GM20431 (cell line): ENCODE measurements around the gene THOC7.

Experiments used
- in situ Hi-C: fragments of 300-500 bp; cut with MseI, MboI; formaldehyde crosslinking; loops from one replicate; pipeline ENCODE4 v1.15.0; 2020; ENCODE audit warnings: low sequenced_read_pairs; ENCODE audit not compliant: unreplicated experiment

Gene THOC7

GRCh38 chr3:63863150-63864007 is at the start of gene THOC7, which contains the start of gene ATXN7:
TSS of gene THOC7 (minus strand) at chr3:63863805. CDS start at chr3:63863790, 15 bp downstream.
TSS of gene ATXN7 (plus strand) at chr3:63863867. CDS start at chr3:63912599, 48,732 bp downstream.
- in situ Hi-C loops = no loop called here

GRCh38 chr3:63912768-63913588 is 49.4 kb upstream of the THOC7 start:
- in situ Hi-C loops = no loop called here

DNA sequence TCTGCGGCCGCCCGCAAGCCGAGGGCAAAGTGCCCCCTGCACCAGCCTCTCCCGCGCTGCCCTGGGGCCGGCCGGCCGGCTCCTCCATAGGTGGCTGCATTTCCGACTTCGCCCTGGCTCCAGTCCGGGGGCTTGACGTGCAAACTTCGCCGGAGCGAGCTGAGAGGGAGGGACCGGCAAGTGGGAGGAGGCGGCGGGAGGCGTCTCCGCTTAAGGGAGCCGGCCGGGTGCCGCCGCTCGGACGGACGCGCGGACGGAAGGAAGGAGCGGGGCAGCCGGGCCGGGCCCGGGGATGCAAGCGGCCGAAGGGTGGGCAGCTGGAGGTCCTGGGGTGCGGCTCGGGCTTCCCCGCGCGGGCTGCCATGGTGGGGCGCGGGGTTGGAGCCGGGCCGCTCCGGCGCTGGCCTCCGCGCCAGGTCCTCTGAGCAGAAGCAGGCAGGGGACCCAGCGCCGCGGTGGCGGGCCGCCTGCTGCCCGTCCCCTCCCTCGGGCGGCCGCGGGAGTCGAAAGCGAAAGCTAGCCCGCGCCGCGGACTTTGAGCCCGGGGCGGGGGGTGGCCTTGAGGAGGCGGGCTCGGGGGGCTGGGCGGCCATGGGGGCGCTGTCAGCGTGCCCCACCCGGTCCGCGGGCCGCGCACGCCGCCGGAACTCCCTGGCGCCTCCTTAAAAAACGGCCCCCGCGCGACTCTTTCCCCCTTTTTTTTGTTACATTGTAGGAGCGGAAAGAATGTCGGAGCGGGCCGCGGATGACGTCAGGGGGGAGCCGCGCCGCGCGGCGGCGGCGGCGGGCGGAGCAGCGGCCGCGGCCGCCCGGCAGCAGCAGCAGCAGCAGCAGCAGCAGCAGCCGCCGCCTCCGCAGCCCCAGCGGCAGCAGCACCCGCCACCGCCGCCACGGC is 48.5 kb upstream of the THOC7 start, which contains the start of gene SCAANT1:
TSS of gene SCAANT1 (minus strand) at position 511 of the 895 bp plus-strand sequence.
- in situ Hi-C loops = no loop called here

- in situ Hi-C loops = no loop called here
Observed at GRCh38 chr3:63911509-63911872, 47.9 kb upstream of the THOC7 start.

DNA sequence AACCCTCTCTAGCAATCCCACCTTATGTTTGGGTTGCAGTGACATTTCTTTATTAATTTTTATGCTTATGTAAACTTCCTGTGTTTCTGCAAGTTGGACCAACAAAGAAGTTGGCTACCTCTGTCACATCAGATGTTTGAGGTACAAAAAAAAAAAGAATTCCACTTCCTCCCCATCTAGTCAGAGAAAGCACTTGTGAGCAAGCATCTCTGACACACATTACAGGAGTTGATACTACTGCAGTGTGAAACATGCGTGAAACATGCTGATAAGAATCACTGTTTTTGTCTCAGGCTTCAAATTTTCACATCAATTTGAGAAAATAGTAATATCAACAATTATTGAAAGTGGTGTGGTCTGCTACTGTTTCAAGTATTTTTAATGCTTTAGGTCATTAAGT is 47.3 kb upstream of the THOC7 start:
- in situ Hi-C loops = no loop called here

- in situ Hi-C loops = no loop called here
Observed at GRCh38 chr3:63910001-63910400, 46.4 kb upstream of the THOC7 start.

DNA sequence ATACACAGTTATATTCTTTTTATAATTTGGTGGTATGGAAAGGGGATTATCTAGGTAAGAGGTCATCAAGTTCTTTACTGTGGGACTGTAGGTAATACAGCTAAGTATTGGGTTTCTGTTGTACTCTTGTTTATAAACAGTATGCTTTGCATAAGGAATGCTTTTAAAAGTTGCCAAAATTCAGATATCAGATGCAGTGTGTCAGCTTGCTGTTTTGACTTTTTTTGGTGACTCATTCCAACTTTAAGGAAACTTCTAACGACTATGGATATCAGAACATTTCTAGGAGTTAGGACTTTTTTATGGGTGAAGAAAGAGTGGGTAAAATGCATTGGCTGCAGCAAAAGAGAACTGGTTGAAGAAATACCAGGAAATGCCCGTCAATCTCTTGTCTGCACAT is 45.8 kb upstream of the THOC7 start:
- in situ Hi-C loops = no loop called here

DNA sequence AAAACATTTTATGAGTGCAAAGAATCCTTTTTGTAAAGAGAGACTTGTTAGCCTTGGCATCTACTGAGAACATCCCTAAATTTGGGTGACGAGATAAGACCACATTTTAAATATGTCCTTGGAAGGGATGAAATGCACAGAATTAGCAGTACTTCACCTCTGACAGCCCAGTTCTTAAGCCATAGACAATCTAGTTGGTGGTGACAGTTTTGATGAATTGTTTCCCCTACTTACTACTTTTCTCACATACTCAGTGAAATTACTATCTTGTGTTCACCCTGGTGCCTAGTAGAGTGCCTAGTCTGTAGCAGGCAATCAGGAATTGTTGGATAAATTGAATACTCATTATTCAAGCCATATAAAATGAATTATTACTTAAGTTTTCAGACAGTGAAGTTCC is 45.2 kb upstream of the THOC7 start:
- in situ Hi-C loops = no loop called here

DNA sequence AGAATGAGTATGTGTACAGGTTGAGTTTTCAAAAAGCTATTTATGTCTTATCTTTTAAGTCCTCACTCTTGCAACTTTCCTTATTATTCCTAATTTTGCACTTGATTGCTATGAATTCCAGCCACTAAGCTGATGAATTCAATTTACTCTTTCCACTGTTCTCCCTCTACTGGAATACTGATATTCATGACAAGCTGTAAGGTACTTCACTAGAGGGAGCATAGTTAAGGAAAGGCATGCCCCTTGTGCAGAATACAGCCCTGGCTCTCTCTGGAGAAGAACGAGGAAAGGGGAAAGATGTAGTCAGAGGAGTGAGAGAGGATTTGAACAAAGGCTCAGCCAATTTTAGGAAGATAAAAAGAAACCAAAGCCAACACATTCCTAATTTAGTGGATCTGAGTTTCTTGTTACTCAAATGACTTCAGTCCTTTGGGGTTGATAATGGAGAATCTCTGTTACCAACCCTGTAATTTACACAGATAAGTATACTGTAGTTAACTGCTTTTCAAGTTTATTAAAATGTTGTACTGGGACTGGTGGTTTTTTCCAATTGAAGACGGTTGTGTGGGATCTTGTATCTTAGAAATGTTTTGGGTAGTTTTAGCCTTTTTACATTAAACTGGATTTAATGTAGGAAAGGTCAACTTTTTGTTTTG is 44.6 kb upstream of the THOC7 start:
- in situ Hi-C loops = no loop called here

DNA sequence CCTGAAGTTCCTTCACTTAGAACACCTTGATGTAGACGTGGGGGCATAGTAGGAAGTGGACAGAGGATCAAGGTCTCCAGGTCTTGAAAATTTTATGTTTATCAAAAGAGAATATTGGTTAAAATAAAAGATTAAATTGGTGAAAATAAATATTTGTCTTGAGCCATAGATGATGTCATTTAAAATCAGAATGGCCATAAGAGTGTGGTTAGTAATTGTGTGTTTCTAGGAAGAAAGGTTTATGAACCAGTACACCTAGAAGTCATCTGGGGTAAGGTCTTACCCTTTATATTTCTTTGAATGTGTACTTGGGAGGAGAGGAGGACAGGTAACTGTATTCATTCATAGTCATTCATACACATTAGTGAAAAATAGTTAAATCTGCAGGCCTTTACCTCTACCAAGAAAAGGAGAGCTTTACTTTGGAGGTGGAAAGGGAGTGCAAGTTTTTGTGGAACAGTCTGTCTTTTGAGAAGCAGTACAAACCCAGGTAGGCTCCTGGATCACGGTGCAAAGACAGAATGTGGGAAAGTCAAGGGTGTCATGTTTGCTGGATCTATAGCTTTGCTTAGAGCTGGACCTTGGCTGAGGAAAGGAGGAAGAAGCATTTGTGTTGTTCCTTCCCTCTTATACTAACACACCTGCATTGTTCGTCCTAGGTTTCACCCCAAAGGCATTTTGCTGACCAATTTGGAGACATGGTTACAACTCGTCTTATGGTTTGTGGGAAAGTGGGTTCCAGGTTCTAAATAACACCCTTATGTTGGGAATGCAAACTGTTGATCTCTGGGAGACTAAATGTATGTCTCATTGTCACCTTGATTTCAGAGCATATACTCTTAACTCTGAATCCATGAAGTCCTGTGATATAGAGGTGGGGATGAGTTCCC is 42.4 kb upstream of the THOC7 start:
- in situ Hi-C loops = no loop called here

- in situ Hi-C loops = no loop called here
Observed at GRCh38 chr3:63900459-63900858, 36.9 kb upstream of the THOC7 start.

GRCh38 chr3:63900010-63900409 is 36.4 kb upstream of the THOC7 start:
- in situ Hi-C loops = no loop called here

DNA sequence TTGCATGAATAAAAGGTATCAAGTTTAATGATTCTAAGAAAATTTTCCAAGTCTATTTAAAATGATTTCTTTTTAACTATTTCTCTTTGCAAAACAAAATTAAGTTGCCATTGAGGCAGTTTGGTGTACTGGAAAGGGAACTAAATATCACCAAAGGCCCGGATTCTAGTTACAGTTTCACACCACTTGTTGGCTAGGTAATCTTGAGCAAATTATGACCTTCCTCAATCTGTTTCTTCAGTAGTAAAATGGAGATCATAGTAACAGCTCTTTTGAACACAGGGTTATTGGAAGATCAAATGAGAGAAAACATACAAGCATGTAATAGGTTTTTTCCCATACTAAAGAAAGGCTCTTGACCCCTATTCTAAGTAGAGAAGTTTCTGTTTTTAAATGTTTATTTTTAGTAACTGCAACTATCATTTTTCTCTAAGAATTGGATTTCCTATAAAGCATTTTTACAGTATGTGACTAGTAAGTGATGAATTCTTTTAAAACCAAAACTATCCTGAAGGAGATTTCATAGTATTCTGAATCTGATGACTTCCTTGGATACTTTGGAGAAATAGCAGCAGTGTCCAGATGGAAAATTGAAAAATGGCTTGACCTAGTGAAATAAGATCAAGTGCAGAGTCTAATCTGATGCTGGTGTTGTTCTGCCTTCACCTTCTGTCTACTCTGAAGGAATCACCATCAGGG is 32.9 kb upstream of the THOC7 start:
- in situ Hi-C loops = no loop called here

DNA sequence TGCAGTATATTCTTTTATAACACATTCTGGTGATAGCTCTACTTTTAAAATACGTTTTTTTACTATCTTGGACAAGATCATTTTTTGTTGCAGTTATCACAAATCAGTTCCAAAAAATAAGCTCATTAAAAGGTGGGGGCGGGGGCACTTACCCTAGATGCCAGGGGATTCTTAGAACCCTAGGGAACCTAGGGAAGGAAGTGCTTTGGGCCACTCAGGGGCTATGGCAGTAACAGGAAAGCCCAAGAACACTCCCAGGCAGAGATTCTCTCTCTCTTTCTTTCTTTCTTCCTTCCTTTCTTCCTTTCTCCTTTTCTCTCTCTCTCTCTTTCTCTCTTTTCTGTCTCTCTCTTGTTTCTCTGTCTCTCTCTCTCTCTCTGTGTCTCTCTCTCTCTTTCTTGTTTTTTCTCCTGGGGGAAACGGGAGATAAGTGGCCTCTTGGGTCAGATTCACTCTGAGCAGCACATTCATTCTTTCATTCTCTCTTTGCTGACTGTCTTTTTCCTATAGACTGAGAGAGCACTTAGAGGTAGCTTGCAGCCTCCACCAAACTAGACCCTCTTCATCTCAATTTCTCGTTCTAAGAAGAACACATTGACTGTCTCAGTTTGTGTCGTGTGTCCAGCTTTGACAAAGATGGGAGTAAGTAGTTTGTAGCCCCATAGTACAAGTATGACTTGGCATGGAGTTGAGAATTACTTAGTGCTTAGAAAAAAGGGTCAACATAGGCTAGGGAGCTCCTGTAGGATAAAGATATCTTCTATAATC is 32.0 kb upstream of the THOC7 start:
- in situ Hi-C loops = no loop called here

DNA sequence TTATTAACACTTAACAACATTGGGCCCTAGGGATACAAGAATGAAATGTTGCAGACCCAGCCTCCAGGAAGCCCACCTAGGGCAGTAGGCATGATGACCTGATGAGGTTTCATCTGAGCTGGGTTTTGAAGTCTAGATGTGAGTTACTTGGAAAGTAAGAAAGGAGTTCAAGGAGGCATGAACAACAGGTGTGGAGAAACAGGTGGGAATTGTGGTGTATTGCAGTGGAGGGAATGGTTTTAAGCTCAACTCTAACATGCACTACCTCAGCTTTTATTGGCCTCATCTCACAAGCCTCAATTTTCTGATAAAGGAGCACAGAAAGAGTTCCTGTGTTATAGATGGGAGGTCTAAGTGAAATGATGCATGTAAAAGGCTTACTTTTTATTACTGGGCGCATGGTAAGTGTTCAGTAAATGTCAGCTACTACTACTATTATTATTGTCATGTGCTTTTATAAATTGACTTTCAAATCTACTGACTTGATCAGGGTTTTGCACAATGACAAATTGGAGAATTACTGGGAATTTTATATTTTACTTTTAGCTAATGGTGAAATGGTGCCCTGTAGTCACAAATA is 29.3 kb upstream of the THOC7 start:
- in situ Hi-C loops = no loop called here

DNA sequence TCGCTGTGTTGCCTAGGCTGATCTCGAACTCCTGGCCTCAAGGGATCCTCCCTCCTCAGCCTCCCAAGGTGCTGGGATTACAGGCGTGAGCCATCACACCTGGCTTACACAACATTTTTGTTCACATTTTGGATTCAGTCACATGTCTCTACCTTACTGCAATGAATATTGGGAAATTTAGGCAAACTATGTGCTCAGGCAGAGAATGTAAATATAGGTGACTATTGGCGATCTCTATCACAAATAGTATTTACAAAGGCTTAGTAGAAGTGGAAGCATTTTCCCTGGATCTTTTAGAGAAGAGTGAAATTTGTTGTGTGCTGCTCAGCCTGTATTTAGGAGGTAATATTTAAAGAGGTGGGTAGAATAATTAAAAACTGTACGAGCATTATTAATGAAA is 27.9 kb upstream of the THOC7 start:
- in situ Hi-C loops = no loop called here

DNA sequence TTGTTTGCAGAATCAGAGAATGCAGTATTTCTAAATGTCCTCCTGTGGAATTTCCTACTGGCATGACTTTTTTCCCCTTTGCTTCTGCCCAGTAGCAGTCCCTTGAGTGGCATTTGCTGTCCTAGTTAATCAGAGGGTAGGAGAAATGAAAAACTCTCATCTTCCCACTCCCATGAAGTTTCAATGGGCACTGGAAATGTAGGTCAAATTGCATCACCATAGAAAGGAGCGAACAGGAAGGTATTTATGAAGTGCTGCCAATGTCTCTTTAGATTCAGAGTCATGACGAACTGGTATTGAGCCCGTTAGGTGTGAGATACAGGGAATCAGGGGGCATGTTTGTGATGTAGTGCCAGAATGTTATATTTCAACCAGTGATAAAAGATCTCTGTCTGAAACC is 23.3 kb upstream of the THOC7 start:
- in situ Hi-C loops = no loop called here
